Endothelial cell of hepatic sinusoid (primary cell): ENCODE results near the gene SCN4A.

Experiments used
- in situ Hi-C: cut with HindIII; loops from 2 replicates; pipeline ENCODE4 v1.10.0; 2017; ENCODE audit warnings: low sequenced_read_pairs

Gene SCN4A

DNA sequence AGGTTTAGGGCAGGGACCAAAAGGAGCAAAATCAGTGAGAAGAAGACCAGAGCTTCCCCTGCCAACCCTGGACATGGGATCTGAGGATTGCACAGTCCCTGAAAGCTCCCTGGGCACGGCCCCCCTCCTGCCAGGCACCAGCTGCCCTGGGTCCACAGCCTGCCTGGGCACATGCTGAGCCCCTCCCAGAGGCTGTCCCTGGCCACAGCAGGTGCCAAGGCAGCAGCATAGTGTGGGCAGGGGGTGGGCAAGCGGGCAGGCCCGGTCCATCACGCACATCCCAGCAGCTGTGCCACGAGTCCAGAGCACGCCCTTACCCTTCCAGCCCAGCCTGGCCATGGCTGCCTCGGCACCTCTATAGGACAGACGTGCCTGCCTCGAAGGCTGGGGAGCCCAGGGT, 12.7 kb downstream of the SCN4A start:
- in situ Hi-C loops = no loop called here

GRCh38 chr17:63956296-63956920, 16.3 kb downstream of the SCN4A start:
- in situ Hi-C loops = no loop called here

- in situ Hi-C loops = no loop called here
These were observed 16.9 kb downstream of the SCN4A start for GRCh38 chr17:63955791-63956190.

- in situ Hi-C loops = no loop called here
These were observed 17.5 kb downstream of the SCN4A start for GRCh38 chr17:63955232-63955631.

GRCh38 chr17:63954402-63955063, 18.2 kb downstream of the SCN4A start:
- in situ Hi-C loops = no loop called here

GRCh38 chr17:63950940-63951907, 21.5 kb downstream of the SCN4A start:
- in situ Hi-C loops = no loop called here

- in situ Hi-C loops = no loop called here
These were observed 23.0 kb downstream of the SCN4A start for GRCh38 chr17:63949576-63950250.

GRCh38 chr17:63948521-63948920, 24.2 kb downstream of the SCN4A start:
- in situ Hi-C loops = no loop called here

DNA sequence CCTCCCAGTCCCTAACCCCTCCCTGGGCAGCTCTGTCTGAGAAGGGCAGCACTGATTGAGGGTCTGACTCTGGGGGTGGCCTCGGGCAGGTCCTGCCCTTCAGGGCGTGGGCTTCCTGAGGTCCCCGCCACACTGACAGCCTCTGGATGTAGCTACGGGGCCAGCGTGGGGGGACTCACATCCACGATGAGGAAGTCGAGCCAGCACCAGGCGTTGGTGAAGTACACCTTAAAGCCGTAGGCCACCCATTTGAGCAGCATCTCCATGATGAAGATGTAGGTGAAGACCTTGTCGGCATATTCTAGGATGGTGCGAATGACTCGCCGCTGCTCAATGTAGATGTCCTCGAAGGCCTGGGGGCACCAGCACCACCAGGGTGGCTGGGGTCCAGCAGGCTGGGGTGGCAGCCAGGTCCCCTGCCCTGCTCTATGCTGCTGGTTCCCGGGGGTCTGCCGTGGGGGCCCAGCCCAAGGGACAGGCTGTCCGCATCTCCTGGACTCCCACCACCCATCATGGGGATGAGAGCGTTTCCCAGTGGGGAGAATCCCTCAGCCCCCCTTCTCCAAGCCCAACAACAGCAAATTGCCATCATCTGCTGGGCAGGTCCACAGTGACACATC, 24.9 kb downstream of the SCN4A start:
- in situ Hi-C loops = no loop called here

DNA sequence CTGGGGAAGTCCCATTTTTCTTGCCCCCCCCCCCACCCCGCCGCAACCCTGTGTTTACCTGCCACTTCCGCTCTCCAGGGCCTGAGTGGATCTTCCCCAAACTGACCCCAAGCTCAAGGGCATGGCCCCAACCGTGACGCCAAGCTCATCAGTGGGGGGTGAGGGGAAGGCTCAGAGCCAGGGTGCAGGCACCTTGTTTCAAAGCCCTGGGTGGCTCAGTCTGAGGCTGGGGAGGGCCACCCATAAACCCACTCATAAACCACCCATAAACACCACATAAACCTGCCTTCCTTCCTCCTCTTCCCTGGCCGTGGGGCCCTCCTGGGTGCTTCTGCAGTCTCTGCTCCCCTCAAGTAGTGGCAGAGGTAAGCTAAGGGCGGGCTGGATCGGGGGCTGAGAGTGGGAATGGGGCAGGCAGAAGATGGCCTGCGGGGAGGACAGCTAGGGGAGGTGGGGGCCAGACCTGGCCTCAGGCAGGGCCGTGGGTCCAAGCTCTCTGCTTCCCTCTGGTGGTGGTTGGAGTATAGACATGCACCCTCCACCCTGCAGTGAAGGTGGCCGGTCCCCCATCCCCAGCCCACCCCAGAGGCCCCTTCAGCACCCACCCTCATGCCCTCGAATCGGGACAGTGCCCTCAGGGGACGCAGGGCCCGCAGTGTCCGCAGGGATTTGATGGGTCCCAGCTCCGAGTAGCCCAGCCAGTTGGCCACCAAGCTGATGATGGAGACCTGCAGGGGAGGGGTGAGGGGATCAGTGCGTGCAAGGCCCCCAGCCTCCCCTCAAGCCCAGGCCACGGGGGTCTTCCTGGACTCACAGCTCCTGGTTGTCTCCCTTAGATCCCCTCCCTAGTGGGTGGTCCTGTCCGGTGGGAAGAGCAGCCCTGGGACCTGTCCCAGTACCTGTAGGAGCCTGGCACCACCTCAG, 26.0 kb downstream of the SCN4A start:
- in situ Hi-C loops = no loop called here

GRCh38 chr17:63945784-63946439, 26.8 kb downstream of the SCN4A start:
- in situ Hi-C loops = no loop called here

DNA sequence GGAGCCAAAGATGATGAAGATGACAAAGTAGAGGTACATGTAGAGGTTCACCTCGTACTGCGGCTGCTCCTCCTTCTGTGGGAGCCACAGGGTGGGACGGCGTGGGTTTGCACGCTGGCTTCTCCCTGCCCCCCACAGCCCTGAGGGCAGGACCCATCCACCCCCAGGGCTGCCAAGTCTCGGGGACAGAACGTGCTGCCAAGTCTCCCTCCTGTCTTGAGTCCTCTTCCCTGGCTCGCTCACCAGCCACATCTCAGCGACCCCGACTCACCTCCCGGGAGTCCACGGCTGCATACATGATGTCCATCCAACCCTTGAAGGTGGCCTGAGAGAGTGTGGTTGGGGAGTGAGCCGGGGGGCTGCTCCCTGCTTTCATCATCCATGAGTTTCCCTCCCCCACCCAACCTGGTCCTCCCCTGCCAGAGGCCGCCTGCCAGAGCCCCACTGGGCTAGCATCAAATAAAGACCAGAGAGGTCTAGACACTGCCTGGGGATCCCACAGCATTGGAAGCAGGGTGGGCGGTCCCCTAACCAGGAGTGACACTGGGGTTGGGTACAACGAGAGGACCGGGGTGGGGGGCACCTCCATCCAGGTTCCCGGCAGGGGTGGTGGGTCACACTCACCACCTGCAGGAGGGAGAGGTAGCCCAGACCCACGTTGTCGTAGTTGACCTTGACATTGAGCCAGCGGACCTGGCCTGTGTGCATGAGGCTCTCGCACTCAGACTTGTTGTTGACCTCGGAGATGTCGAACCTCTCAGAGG, 27.8 kb downstream of the SCN4A start:
- in situ Hi-C loops = no loop called here

GRCh38 chr17:63943745-63944144, 29.0 kb downstream of the SCN4A start:
- in situ Hi-C loops = no loop called here

DNA sequence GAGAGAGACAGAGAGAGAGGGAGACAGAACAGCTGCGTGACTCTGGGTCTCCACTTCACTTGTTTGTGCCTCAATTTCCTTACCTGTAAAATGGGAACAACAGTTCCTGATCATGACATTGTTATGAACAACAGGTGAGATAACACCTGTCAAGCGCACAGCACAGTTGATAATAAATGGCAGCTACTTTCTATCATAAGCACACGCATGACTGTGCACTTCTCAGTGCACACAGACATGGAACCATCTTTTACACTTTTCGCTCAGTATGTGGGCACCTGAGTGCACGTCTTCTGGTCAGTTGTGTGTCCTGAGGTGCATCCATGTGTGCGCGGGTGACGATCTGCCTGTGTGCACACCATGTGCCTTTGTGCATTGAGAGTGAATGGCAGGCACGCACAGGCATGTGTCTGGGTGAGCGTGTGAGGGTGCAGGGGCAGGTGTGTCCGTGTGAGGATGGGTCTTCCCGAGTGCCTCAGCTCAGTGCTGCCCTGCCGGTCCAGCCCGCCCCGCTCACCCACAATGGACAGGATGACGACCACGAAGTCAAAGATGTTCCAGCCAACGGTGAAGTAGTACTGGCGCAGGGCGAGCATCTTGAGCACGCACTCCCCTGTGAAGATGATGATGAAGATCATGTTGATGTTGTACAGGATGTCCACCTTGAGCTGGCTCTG, 30.3 kb downstream of the SCN4A start:
- in situ Hi-C loops = no loop called here

DNA sequence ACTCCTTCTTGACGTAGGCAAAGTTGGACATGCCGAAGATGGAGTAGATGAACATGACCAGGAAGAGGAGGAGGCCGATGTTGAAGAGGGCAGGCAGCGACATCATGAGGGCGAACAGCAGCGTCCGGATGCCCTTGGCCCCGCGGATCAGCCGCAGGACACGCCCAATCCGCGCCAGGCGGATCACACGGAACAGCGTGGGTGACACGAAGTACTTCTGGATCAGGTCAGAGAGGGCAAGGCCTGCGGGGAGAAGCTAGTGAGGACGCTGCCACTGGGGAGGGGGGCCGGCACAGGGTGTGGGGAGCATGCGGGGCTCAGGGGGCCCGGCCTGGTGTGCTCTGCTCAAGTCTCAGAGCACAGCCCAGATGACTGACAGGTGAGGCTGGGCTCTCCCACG, 31.0 kb downstream of the SCN4A start:
- in situ Hi-C loops = no loop called here

- in situ Hi-C loops = no loop called here
These were observed 31.6 kb downstream of the SCN4A start for GRCh38 chr17:63941162-63941561.

DNA sequence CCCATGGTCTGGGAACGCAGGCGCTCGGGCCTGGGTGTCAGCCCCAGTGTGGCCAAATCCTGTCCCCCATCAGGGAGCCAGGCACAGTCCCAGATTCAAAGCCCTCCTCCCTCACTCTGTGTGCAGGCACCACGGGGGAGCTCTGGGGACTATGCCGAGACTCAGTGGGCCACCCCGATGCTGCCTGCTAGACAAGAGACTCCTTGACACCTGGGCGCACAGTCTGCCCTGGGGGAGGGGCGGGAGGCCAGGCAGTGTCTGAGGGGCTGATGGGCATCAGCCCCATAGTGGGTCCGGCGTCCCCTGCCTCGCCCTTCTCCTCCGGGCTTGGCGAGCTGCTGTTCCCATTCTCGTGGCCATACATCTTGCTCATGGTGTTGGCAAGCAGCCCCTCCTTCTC, 32.1 kb downstream of the SCN4A start:
- in situ Hi-C loops = no loop called here

GRCh38 chr17:63939884-63940283, 32.8 kb downstream of the SCN4A start:
- in situ Hi-C loops = no loop called here
